HCT116 (cell line): ENCODE results near the gene SPRN. TPM values are rescaled to one million over a fixed set of nuclear protein-coding genes. Genes with fewer than 3 reads are reported as not detected.

Source experiments
- ATAC-seq: fragments of 200-7000 bp; cut with Tn5 transposase; 2 replicates; pipeline ENCODE4 v1.9.1; 2020; ENCODE audit warnings: mild to moderate bottlenecking, moderate library complexity
- BruUV-seq: library from RNA; stranded (reverse); fragments of 400-500 nt; replicated peaks from 2 replicates; lab custom pipeline; 2021; lab: Mats Ljungman, UMichigan
- CTCF ChIA-PET: fragments of 300-600 bp; sonication (Branson Sonifier 250); formaldehyde crosslinking; loops from one replicate; lab custom pipeline; 2021; ENCODE audit warnings: antibody characterized with exemption; lab: Charles Lee
- POLR2A ChIA-PET: fragments of 300-600, 350-600 bp; sonication (Branson Sonifier 250); formaldehyde crosslinking; loops from one replicate; lab custom pipeline; 2021; ENCODE audit warnings: antibody characterized with exemption; lab: Charles Lee
- RAD21 ChIA-PET, 2 experiments: fragments of 300-600 bp; sonication (Branson Sonifier 250); formaldehyde crosslinking; loops; one replicate each; lab custom pipeline; 2023; ENCODE audit warnings: low total read pairs in 2 of 2; ENCODE audit not compliant: uncharacterized antibody in 2 of 2, unreplicated experiment in 2 of 2, low non-redundant PET in 1 of 2; lab: Charles Lee
- DNase-seq: peaks from one replicate; pipeline ENCODE4 v3.0.0-alpha.2; 2010; ENCODE audit warnings: low read depth, low spot score
- H2AFZ ChIP-seq: fragments of 200-600 bp; shearing (Covaris generic), sonication (generic); 2 replicates; pipeline ENCODE4 v1.6.1; 2017; ENCODE audit warnings: low read depth, mixed run types, mixed read lengths, antibody characterized with exemption, low read length; ENCODE audit not compliant: poor library complexity, severe bottlenecking
- H3K27ac ChIP-seq: 2 replicates; pipeline ENCODE4 v1.5.1; 2012; ENCODE audit warnings: low read depth, low read length
- H3K27me3 ChIP-seq: fragments of 200-600 bp; sonication (generic); 2 replicates; pipeline ENCODE4 v1.6.1; 2016; ENCODE audit warnings: mixed run types, low read length, mixed read lengths; ENCODE audit not compliant: insufficient read depth
- H3K36me3 ChIP-seq, 2 experiments: fragments of 200-500 bp in 1 of 2; fragments of 200-600 bp in 1 of 2; sonication (Bioruptor generic) in 1 of 2; sonication (generic) in 1 of 2; 2 replicates each; pipeline versions ENCODE4 v1.5.1 to v1.6.1; 2014 to 2016; ENCODE audit warnings: low read length in 2 of 2, inconsistent platforms in 1 of 2, mixed read lengths in 1 of 2, mixed run types in 1 of 2; ENCODE audit not compliant: insufficient read depth in 2 of 2, control insufficient read depth in 1 of 2
- H3K4me1 ChIP-seq, 2 experiments: fragments of 200-600 bp in 1 of 2; sonication (generic) in 1 of 2; 2 replicates each; pipeline versions ENCODE4 v1.5.1 to v1.6.1; 2012 to 2017; ENCODE audit warnings: low read length in 2 of 2, inconsistent platforms in 1 of 2, mild to moderate bottlenecking in 1 of 2, mixed read lengths in 1 of 2, mixed run types in 1 of 2, moderate library complexity in 1 of 2; ENCODE audit not compliant: insufficient read depth in 2 of 2, control insufficient read depth in 1 of 2
- H3K4me2 ChIP-seq: fragments of 200-600 bp; sonication (generic); 2 replicates; pipeline ENCODE4 v1.6.1; 2017; ENCODE audit warnings: mixed run types, low read length, mixed read lengths
- H3K4me3 ChIP-seq, 2 experiments: fragments of 200-600 bp in 1 of 2; sonication (generic) in 1 of 2; replicated peaks in 1 of 2; 2 replicates each; pipeline ENCODE4 v1.5.1; 2011 to 2016; ENCODE audit warnings: low read length in 2 of 2, control low read depth in 1 of 2, low read depth in 1 of 2, mild to moderate bottlenecking in 1 of 2, mixed read lengths in 1 of 2, mixed run types in 1 of 2
- H3K79me2 ChIP-seq: fragments of 200-600 bp; sonication (generic); 2 replicates; pipeline ENCODE4 v1.6.1; 2017; ENCODE audit warnings: mild to moderate bottlenecking, mixed run types, low read length, moderate library complexity, mixed read lengths; ENCODE audit not compliant: insufficient read depth
- H3K9ac ChIP-seq: fragments of 200-600 bp; sonication (generic); 2 replicates; pipeline ENCODE4 v1.6.1; 2016; ENCODE audit warnings: low read length, mixed read lengths
- H3K9me2 ChIP-seq: fragments of 200-600 bp; sonication (generic), shearing (Covaris generic); 2 replicates; pipeline ENCODE4 v1.6.1; 2017; ENCODE audit warnings: mixed run types, mild to moderate bottlenecking, moderate library complexity; ENCODE audit not compliant: insufficient read depth
- H3K9me3 ChIP-seq, 2 experiments: fragments of 200-500 bp in 1 of 2; fragments of 200-600 bp in 1 of 2; sonication (Bioruptor generic) in 1 of 2; sonication (generic) in 1 of 2; 2 replicates each; pipeline ENCODE4 v1.6.1; 2014 to 2017; ENCODE audit warnings: low read length in 2 of 2, mixed read lengths in 2 of 2, inconsistent platforms in 1 of 2, low read depth in 1 of 2, mild to moderate bottlenecking in 1 of 2, mixed run types in 1 of 2, moderate library complexity in 1 of 2; ENCODE audit not compliant: control insufficient read depth in 1 of 2, insufficient read depth in 1 of 2
- H4K20me1 ChIP-seq: fragments of 200-600 bp; sonication (generic), shearing (Covaris generic); 2 replicates; pipeline ENCODE4 v1.6.1; 2017; ENCODE audit warnings: mixed run types, mild to moderate bottlenecking, moderate library complexity; ENCODE audit not compliant: insufficient read depth
- intact Hi-C: fragments of 100-400 bp; cut with micrococcal nuclease; formaldehyde crosslinking; loops from 2 replicates; pipeline ENCODE4 v1.10.0; 2022
- total RNA-seq: library from RNA; stranded (reverse); gene quantifications from one replicate; pipeline ENCODE4 v1.2.1, GENCODE V29; 2021; ENCODE audit not compliant: unreplicated experiment
- TF ChIP-seq, protein P1 (sequence below): IDR thresholded peaks from 2 replicates; pipeline ENCODE4 v1.6.1; 2012
- TF ChIP-seq, protein P2 (sequence below): IDR thresholded peaks from 2 replicates; pipeline ENCODE4 v1.6.1; 2012; ENCODE audit warnings: low read depth

The SPRN gene
- total RNA-seq, 1 experiment from 2014 or later = not detected

DNA sequence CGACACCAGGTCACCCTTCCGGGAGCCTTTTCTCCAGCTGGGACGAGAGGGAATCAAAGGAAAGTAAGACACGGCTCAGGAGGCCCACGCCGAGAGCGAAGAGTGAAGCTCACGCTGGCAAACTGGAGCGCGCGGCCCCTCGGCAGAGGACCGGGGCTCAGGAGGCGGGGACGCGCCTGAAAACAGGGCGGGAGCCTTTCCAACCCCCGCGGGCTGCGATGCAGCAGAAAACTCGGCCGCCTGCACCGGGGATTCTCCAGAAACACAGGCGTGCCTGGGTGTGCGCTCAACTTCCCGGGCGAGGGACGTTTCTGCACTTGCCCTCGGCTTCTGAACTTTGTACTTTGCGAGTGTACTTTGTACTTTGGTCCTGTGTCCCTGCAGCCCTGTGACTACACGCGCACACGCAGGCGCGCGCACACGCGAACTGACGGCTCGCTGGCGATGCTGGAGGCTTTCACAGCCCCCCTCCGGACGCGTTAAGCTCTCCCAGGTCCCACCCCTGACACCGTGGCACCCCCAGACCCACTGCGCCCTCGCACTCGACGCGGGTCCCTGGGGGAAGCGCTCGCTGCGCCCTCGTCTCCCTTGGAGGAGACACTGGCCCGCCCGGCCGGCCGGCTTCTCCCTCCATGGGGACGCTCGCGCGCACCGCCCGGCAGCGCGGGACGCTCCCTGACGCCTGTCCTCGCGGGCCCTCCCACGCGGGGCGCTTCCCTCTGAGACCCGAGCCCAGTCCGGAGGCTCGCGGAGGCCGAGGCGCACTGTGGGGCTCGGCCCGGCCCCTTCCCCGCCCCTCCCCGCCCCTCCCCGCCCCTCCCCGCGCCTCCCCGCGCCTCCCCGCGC is 46.0 kb downstream of the SPRN start:
- POLR2A ChIA-PET = no interaction called here

More for the DNA sequence above, 46.0 kb downstream of the SPRN start:
- no peak for DNase-seq
- ChIA-PET RAD21 (no interaction called here), CTCF (no interaction called here)
- intact Hi-C loops = no loop called here
- Histone ChIP-seq H3K9me3 (no peaks in the 10 kb centered on the region), H3K27ac (peak overlapping the region; percentile 38; the same call in 1 of the 2 replicates), H2AFZ (no peak overlapping the region), H4K20me1 (no peaks in the 10 kb centered on the region), H3K4me1 (peaks cover 0 to 10% of the 10 kb centered on the region in 2 experiments; a peak in 2 of 4 replicates), H3K4me3 (peak overlapping the region; percentile 43 to 55), H3K27me3 (no peaks in the 10 kb centered on the region), H3K4me2 (peak overlapping the region; percentile 80), H3K9me2 (no peaks in the 10 kb centered on the region), H3K9ac (peak overlapping the region; percentile 35), H3K36me3 (no peaks in the 10 kb centered on the region), H3K79me2 (no peaks in the 10 kb centered on the region)
- TF ChIP-seq, protein P1, sequence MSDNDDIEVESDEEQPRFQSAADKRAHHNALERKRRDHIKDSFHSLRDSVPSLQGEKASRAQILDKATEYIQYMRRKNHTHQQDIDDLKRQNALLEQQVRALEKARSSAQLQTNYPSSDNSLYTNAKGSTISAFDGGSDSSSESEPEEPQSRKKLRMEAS = 0 out of 2 replicates have a peak, but pooled peaks have one; percentile 17
- TF ChIP-seq, protein P2, sequence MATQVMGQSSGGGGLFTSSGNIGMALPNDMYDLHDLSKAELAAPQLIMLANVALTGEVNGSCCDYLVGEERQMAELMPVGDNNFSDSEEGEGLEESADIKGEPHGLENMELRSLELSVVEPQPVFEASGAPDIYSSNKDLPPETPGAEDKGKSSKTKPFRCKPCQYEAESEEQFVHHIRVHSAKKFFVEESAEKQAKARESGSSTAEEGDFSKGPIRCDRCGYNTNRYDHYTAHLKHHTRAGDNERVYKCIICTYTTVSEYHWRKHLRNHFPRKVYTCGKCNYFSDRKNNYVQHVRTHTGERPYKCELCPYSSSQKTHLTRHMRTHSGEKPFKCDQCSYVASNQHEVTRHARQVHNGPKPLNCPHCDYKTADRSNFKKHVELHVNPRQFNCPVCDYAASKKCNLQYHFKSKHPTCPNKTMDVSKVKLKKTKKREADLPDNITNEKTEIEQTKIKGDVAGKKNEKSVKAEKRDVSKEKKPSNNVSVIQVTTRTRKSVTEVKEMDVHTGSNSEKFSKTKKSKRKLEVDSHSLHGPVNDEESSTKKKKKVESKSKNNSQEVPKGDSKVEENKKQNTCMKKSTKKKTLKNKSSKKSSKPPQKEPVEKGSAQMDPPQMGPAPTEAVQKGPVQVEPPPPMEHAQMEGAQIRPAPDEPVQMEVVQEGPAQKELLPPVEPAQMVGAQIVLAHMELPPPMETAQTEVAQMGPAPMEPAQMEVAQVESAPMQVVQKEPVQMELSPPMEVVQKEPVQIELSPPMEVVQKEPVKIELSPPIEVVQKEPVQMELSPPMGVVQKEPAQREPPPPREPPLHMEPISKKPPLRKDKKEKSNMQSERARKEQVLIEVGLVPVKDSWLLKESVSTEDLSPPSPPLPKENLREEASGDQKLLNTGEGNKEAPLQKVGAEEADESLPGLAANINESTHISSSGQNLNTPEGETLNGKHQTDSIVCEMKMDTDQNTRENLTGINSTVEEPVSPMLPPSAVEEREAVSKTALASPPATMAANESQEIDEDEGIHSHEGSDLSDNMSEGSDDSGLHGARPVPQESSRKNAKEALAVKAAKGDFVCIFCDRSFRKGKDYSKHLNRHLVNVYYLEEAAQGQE = no peak
- peak; percentile 70 for ATAC-seq
- BruUV-seq = no TSS peak
